ENCODE results near the gene MLPH. TPM values are rescaled to one million over a fixed set of nuclear protein-coding genes. Genes with fewer than 3 reads are reported as not detected.
A peak's percentile ranks its signal among the peaks of the same experiment; 100 is the strongest.

MLPH gene
- total and polyA plus RNA-seq, 10 donors = 0.09 to 1.4 (median 0.35) TPM; not detected in 3

DNA sequence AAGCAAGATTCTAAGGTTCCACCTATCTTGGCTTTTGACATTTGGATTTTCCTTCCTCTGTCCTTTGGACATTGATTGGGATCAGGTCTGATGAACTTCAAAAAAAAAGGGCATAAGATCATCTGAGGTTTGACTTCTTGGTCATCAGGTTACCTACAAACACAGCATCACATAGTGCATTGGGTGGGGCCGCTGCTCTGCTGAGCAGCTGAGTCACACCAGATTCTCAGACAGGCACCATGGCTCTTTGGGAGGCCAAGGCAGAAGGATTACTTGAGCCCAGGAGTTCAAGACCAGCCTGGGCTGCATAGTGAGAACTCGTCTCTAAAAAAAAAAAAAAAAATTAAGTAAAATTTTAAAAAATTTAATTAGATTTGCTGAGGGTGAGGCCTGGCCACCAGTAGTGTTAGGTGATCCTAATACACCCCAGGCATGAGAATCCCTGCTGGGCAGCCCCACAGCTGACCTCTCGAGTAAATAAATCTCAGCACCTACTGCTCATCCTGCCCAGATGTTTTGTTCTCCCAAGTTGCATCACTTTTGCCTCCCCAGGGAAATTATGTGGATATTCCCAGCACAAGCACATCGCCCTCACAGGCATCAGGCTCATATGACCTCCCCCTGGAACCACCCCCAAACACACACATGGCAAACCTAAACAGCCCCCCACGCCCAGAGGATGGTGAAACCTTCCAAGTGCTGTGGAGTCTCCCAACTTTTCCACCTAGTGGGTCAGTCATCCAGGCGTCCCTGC lies 5.3 kb downstream of the MLPH start:
- no peak overlapping the region for H3K27ac ChIP-seq
- DNase-seq = no peak
- H3K9me3 ChIP-seq = peaks cover 0 to 32% (median 22%) of the 10 kb centered on the region in 8 donors
- TF ChIP-seq POLR2A (IDR thresholded peaks at IDR 0.05) (no peak), POLR2AphosphoS5 (IDR thresholded peaks at IDR 0.05) (no peak)
- TF ChIP-seq, protein P1, sequence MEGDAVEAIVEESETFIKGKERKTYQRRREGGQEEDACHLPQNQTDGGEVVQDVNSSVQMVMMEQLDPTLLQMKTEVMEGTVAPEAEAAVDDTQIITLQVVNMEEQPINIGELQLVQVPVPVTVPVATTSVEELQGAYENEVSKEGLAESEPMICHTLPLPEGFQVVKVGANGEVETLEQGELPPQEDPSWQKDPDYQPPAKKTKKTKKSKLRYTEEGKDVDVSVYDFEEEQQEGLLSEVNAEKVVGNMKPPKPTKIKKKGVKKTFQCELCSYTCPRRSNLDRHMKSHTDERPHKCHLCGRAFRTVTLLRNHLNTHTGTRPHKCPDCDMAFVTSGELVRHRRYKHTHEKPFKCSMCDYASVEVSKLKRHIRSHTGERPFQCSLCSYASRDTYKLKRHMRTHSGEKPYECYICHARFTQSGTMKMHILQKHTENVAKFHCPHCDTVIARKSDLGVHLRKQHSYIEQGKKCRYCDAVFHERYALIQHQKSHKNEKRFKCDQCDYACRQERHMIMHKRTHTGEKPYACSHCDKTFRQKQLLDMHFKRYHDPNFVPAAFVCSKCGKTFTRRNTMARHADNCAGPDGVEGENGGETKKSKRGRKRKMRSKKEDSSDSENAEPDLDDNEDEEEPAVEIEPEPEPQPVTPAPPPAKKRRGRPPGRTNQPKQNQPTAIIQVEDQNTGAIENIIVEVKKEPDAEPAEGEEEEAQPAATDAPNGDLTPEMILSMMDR (IDR thresholded peaks at IDR 0.05 in 8 of 11, conservative IDR thresholded peaks at IDR 0.05 in 3 of 11) = no peak
- H3K36me3 ChIP-seq = no peaks in the 10 kb centered on the region
- H3K4me3 ChIP-seq = no peak overlapping the region
- 79 to 92% (median 80%) methylated on average over 5 to 6 of the region's 6 CpGs for WGBS, 5 donors
- peaks cover 0 to 4% (median 2%) of the 10 kb centered on the region in 6 donors for H3K4me1 ChIP-seq
- H3K27me3 ChIP-seq (replicated peaks in 1 of 7) = peaks cover 1 to 82% (median 13%) of the 10 kb centered on the region in 7 donors
- intact Hi-C loops (cut with DNase I; ENCODE audit: low total_unique reads) = no loop called here

DNA sequence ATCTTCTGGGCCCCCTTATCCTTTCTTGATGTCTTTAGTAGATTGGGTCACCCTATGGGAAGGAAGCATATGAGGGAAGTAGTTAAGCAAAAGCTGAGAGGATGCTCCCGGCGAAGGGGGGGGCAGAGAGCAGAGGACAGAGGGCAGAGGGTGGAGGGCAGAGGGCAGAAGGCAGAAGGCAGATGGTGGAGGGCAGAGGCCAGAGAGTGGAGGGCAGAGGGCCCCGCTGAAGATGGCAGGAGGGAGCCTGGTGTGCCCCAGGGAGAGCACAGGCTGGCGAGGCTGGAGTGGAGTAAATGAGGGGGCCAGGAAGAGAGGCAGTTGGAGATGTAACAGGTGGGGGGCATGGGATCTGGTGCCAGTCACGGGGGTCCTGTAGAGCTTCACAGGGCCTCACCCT lies 7.0 kb downstream of the MLPH start:
- Histone ChIP-seq H3K27me3 (replicated peaks in 1 of 7) (peaks cover 0 to 80% (median 0%) of the 10 kb centered on the region in 7 donors), H3K27ac (no peak overlapping the region), H3K4me3 (no peak overlapping the region), H3K9me3 (peaks cover 0 to 32% (median 22%) of the 10 kb centered on the region in 8 donors), H3K36me3 (no peaks in the 10 kb centered on the region), H3K4me1 (no peaks in the 10 kb centered on the region)
- no peak for TF ChIP-seq POLR2A (IDR thresholded peaks at IDR 0.05)
- no peak for TF ChIP-seq POLR2AphosphoS5 (IDR thresholded peaks at IDR 0.05)
- TF ChIP-seq, protein P1 (IDR thresholded peaks at IDR 0.05 in 8 of 11, conservative IDR thresholded peaks at IDR 0.05 in 3 of 11) = no peak
- peak; percentile 46 for DNase-seq
- intact Hi-C loops (cut with DNase I; ENCODE audit: low total_unique reads) = no loop called here
- WGBS, 5 donors = 52 to 65% (median 60%) methylated on average over 5 of the region's 5 CpGs

DNA sequence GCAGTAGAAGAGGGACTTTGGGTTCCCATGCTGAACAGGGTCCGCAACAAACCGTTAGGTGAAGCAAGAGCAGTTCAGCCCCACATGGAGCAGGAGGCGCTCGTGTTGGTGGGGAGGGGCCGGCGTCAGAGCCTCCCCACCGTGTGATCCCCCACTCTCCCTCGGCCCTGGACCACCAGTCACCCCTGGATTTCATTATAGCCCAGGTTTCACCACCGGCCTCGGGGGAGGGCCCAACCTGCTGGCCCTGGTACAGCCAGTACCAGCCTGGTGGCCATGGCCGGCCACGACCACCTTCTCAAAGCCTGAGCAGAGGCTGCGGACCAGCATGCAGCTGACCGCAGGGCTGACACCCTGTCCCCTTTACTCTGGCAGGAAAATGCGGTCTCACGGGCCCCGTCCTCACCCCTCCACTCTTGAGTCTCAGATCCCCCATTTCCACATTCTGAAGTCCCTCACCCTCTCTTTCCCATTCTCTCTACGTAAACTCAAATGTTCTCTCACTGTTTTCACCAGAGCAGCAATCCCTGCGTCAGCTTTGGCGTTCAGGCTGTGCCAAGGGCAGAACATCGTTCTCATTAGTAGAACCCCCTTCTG lies 8.6 kb downstream of the MLPH start:
- H3K27me3 ChIP-seq (replicated peaks in 1 of 7) = peaks cover 0 to 75% (median 6%) of the 10 kb centered on the region in 7 donors
- 84 to 88% (median 86%) methylated on average over 16 to 21 of the region's 21 CpGs for WGBS, 5 donors
- no peak for TF ChIP-seq POLR2A (IDR thresholded peaks at IDR 0.05)
- TF ChIP-seq, protein P1 (IDR thresholded peaks at IDR 0.05 in 8 of 11, conservative IDR thresholded peaks at IDR 0.05 in 3 of 11) = no peak
- intact Hi-C loops (cut with DNase I; ENCODE audit: low total_unique reads) = no loop called here
- no peaks in the 10 kb centered on the region for H3K36me3 ChIP-seq
- H3K4me1 ChIP-seq = no peaks in the 10 kb centered on the region
- H3K4me3 ChIP-seq = no peak overlapping the region
- DNase-seq = peak; percentile 63
- no peak overlapping the region for H3K27ac ChIP-seq
- peaks cover 0 to 24% (median 21%) of the 10 kb centered on the region in 8 donors for H3K9me3 ChIP-seq

DNA sequence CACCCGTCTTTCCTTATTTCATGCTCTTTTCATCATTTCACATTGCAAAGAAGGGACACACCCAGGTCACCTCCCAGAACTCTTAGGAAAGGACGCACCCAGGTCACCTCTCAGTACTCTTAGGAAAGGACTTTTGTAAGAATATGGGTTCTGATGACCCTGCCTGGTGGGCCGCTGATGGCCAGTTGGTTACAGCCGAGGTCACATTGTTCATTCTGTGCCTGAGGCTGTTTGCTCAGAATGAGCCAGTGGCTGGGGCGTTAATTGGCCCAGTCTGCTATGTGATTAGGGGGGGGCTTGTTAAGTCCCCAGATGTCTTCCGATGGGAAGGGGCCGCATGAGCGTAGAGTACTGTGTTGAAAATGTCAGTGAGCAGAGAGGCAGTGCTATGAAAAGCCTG lies 9.4 kb downstream of the MLPH start:
- H3K36me3 ChIP-seq = no peaks in the 10 kb centered on the region
- H3K27me3 ChIP-seq (replicated peaks in 1 of 7) = peaks cover 0 to 77% (median 6%) of the 10 kb centered on the region in 7 donors
- intact Hi-C loops (cut with DNase I; ENCODE audit: low total_unique reads) = no loop called here
- H3K4me1 ChIP-seq = no peaks in the 10 kb centered on the region
- TF ChIP-seq POLR2AphosphoS5 (IDR thresholded peaks at IDR 0.05) (no peak), POLR2A (IDR thresholded peaks at IDR 0.05) (no peak)
- TF ChIP-seq, protein P1 (IDR thresholded peaks at IDR 0.05 in 8 of 11, conservative IDR thresholded peaks at IDR 0.05 in 3 of 11) = no peak
- H3K27ac ChIP-seq = no peak overlapping the region
- H3K9me3 ChIP-seq = peaks cover 0 to 16% (median 14%) of the 10 kb centered on the region in 8 donors
- no peak overlapping the region for H3K4me3 ChIP-seq
- 75 to 85% (median 81%) methylated on average over 8 of the region's 8 CpGs for WGBS, 5 donors
- DNase-seq = no peak
